ENCODE data around the gene ANTXR2. TPM values are rescaled to one million over a fixed set of nuclear protein-coding genes. Genes with fewer than 3 reads are reported as not detected.

Gene ANTXR2
- total and polyA plus RNA-seq, 9 of the 15 experiments (the other 6 are each of a cell fraction or from before 2014, with no cell fraction given): 10.1 to 83.8 (median 60.3) TPM

DNA sequence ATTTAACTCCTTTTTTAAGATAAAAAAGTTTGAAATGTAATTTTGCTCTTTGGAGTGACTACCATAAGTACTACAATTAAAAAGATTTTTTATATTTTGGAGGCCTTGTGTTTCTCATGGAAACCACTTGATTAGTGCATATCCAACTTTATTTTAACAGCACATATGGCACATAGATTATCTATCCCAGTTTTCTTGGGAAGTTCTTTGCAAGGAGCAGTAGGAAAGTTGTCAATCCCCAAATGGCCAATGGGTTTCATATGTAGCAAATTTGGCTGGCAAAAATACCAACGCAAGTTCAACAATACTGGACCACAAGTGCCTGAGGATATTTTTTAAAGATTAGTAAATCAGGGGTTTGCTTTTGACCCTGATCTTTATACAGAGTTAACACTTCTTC is 15.4 kb upstream of the ANTXR2 start (continued):
- TF ChIP-seq FIP1L1 (IDR thresholded peaks at IDR 0.05; ENCODE audit: low read depth, low read length, poor library complexity, severe bottlenecking) (no peak), MCM7 (IDR thresholded peaks at IDR 0.05) (no peak), EP300 (IDR thresholded peaks at IDR 0.05; ENCODE audit: low read length) (no peak), POLR3G (IDR thresholded peaks at IDR 0.05; ENCODE audit: extremely low read depth, insufficient read length, insufficient replicate concordance) (no peak), CC2D1A (IDR thresholded peaks at IDR 0.05) (no peak), PHB2 (IDR thresholded peaks at IDR 0.05; ENCODE audit: low read depth) (no peak), ZNF699 (CRISPR knock-in tag; IDR thresholded peaks at IDR 0.05; ENCODE audit: insufficient replicate concordance) (no peak)

- Histone ChIP-seq H3K4me2 (ENCODE audit: insufficient read depth, low read length) (no peak overlapping the region), H2AFZ (ENCODE audit: low read depth, low read length) (no peak overlapping the region; the same call in 1 of the 2 replicates), H3K27me3 (ENCODE audit: control insufficient read depth in 2 of 2, insufficient read depth in 2 of 2, low read length in 2 of 2) (no peaks in the 10 kb centered on the region; a peak in 1 of 5 replicates), H3K9ac (ENCODE audit: insufficient read depth in 1 of 2, low read depth in 2 of 2, low read length in 2 of 2) (no peak overlapping the region), H3K4me3 (no peak overlapping the region), H3K4me1 (replicated peaks in 1 of 2; ENCODE audit: control insufficient read depth in 2 of 2, insufficient read depth in 2 of 2, low read length in 2 of 2) (peaks cover 0 to 3% of the 10 kb centered on the region in 2 experiments; a peak in 1 of 5 replicates), H3K9me1 (ENCODE audit: control insufficient read depth, insufficient read depth, low read length) (no peaks in the 10 kb centered on the region), H3K36me3 (ENCODE audit: control insufficient read depth, insufficient read depth, low read length) (no peaks in the 10 kb centered on the region), H3K27ac (ENCODE audit: extremely low read depth, low read depth, low read length) (no peak overlapping the region), H3K9me3 (replicated peaks; ENCODE audit: control insufficient read depth, insufficient read depth, low read depth, low read length) (no peaks in the 10 kb centered on the region), H3K79me2 (ENCODE audit: control insufficient read depth, insufficient read depth, low read length) (no peaks in the 10 kb centered on the region), H4K20me1 (replicated peaks; ENCODE audit: control insufficient read depth, insufficient read depth, low read length) (no peaks in the 10 kb centered on the region)
- ChIA-PET CTCF (ENCODE audit: low intra/inter-chr PET ratio) (no interaction called here), POLR2A (interaction anchor here (1.0 kb wide), 1 partner anchor 12 kb away, joined by 3 read pairs; no protein-coding TSS in a partner anchor)
- ATAC-seq (no peak), DNase-seq (ENCODE audit: extremely low read depth in 1 of 4, low spot score in 3 of 4) (no peak), FAIRE-seq (no peak)
- WGBS (ENCODE audit: insufficient coverage, low coverage, missing lambda C conversion rate): 42% methylated on average over 5 of the region's 5 CpGs
- no TSS peak for BruUV-seq (replicated peaks)
- in situ Hi-C loops (cut with MboI): no loop called here
- intact Hi-C loops (cut with micrococcal nuclease): no loop called here
- TF ChIP-seq ZNF197 (CRISPR knock-in tag; IDR thresholded peaks at IDR 0.05; ENCODE audit: low read depth) (no peak), ATF3 (IDR thresholded peaks at IDR 0.05) (peak; percentile 69), ATF3 (CRISPR knock-in tag; conservative IDR thresholded peaks at IDR 0.05) (no peak), FOXK2 (conservative IDR thresholded peaks at IDR 0.05 in 1 of 2, IDR thresholded peaks at IDR 0.05 in 1 of 2; ENCODE audit: low read depth in 2 of 2) (no peak), KDM1A (IDR thresholded peaks at IDR 0.05) (no peak), UBTF (IDR thresholded peaks at IDR 0.05; ENCODE audit: borderline replicate concordance in 1 of 2, low read depth in 2 of 2, low read length in 2 of 2) (no peak), ZNF224 (CRISPR knock-in tag; IDR thresholded peaks at IDR 0.05) (no peak), DIDO1 (tag; IDR thresholded peaks at IDR 0.05; ENCODE audit: low read depth) (no peak), HBP1 (CRISPR knock-in tag; IDR thresholded peaks at IDR 0.05) (no peak), CBFA2T3 (IDR thresholded peaks at IDR 0.05) (0 out of 2 replicates have a peak, but pooled peaks have one; percentile 18)
These were observed 13.3 kb upstream of the ANTXR2 start for GRCh38 chr4:80086296-80086695.

All from K562 (cell line).